GM19239 (cell line): ENCODE results near the gene OR52L1.
"Not testable (repeated sequence)": the region's sequence is repeated elsewhere in the genome, so short reads cannot be mapped to it uniquely, and the experiment has no call there.

ENCODE experiments used
- DNase-seq: peaks from one replicate; pipeline ENCODE4 v3.0.0; 2011; ENCODE audit warnings: low spot score; ENCODE audit not compliant: insufficient read length
- FAIRE-seq: peaks from 2 replicates; lab custom pipeline; 2011; peaks lifted over from hg19 to GRCh38; lab: Jason Lieb, UNC

The OR52L1 gene

GRCh38 chr11:5986885-5987284 lies at the start of gene OR52L1:
TSS of gene OR52L1 (minus strand) at chr11:5986985. CDS start at chr11:5986930, 55 bp downstream.
- DNase-seq, result no peak
- FAIRE-seq, result no peak

- no peak for DNase-seq
- no peak for FAIRE-seq
Measured at GRCh38 chr11:6030708-6031405, 44.1 kb upstream of the OR52L1 start, which contains the start of gene OR56A1. TSS of gene OR56A1 (minus strand) at chr11:6030758. CDS start at chr11:6027692, 3,066 bp downstream.

GRCh38 chr11:6027501-6027900 lies 40.7 kb upstream of the OR52L1 start:
- no peak for DNase-seq
- FAIRE-seq, result no peak

- no peak for FAIRE-seq
- DNase-seq, result no peak
Measured at GRCh38 chr11:6025056-6025455, 38.3 kb upstream of the OR52L1 start.

- peak; percentile 1 for DNase-seq
Measured at GRCh38 chr11:6022956-6023355, 36.2 kb upstream of the OR52L1 start.

GRCh38 chr11:6013042-6013441 lies 26.3 kb upstream of the OR52L1 start:
- DNase-seq, result no peak
- FAIRE-seq, result no peak

More at GRCh38 chr11:6022956-6023355, 36.2 kb upstream of the OR52L1 start:
- FAIRE-seq, result no peak

- no peak for FAIRE-seq
- DNase-seq, result no peak
Measured at GRCh38 chr11:6012035-6012668, 25.4 kb upstream of the OR52L1 start.

GRCh38 chr11:6006846-6007245 lies 20.1 kb upstream of the OR52L1 start, which contains the start of gene OR56A4:
TSS of gene OR56A4 (minus strand) at chr11:6006946. CDS start at chr11:6002992, 3,954 bp downstream.
- no peak for DNase-seq
- no peak for FAIRE-seq

- FAIRE-seq (no peak), DNase-seq (no peak)
Measured at GRCh38 chr11:6006395-6006794, 19.6 kb upstream of the OR52L1 start.

GRCh38 chr11:6002202-6002699 lies 15.5 kb upstream of the OR52L1 start:
- DNase-seq, result no peak
- FAIRE-seq, result no peak

GRCh38 chr11:5994791-5995190 lies 8.0 kb upstream of the OR52L1 start:
- DNase-seq, result no peak
- no peak for FAIRE-seq

- no peak for FAIRE-seq
- DNase-seq, result peak; percentile 4
Measured at GRCh38 chr11:5992604-5993251, 5.9 kb upstream of the OR52L1 start.

- no peak for FAIRE-seq
- no peak for DNase-seq
Measured at GRCh38 chr11:5992150-5992549, 5.4 kb upstream of the OR52L1 start.

- no peak for FAIRE-seq
- DNase-seq, result no peak
Measured at GRCh38 chr11:5989203-5989602, 2.4 kb upstream of the OR52L1 start.

- DNase-seq, result no peak
- FAIRE-seq, result no peak
Measured at GRCh38 chr11:5983443-5983842, 3.3 kb downstream of the OR52L1 start.

- FAIRE-seq, result no peak
- no peak for DNase-seq
Measured at GRCh38 chr11:5973530-5973929, 13.3 kb downstream of the OR52L1 start.

GRCh38 chr11:5968394-5968793 lies 18.4 kb downstream of the OR52L1 start, which contains the start of gene OR56A5:
TSS of gene OR56A5 (minus strand) at chr11:5968494. CDS start at chr11:5968494, 0 bp downstream.
- DNase-seq (no peak), FAIRE-seq (no peak)

- no peak for FAIRE-seq
- no peak for DNase-seq
Measured at GRCh38 chr11:5967708-5968107, 19.1 kb downstream of the OR52L1 start.

- no peak for DNase-seq
- FAIRE-seq, result no peak
Measured at GRCh38 chr11:5966958-5967357, 19.8 kb downstream of the OR52L1 start.

- DNase-seq, FAIRE-seq: not testable (repeated sequence)
Measured at GRCh38 chr11:5960704-5961320, 26.0 kb downstream of the OR52L1 start.
